Measurements from ENCODE around the gene EFCAB6. TPM values are rescaled to one million over a fixed set of nuclear protein-coding genes. Genes with fewer than 3 reads are reported as not detected.

The EFCAB6 gene
- total RNA-seq, 1 experiment from 2014 or later, result 0.40 TPM

GRCh38 chr22:43630451-43630850, 181.7 kb downstream of the EFCAB6 start:
- no TSS peak for BruUV-seq (replicated peaks)
- no peak for DNase-seq (ENCODE audit: unreplicated experiment)
- POLR2A ChIA-PET, result no interaction called here
- no peak for TF ChIP-seq CTCF (IDR thresholded peaks at IDR 0.05; ENCODE audit: unreplicated experiment)
- no peak overlapping the region for H3K4me3 Mint-ChIP-seq (ENCODE audit: unreplicated experiment)
- peaks cover 39% of the 10 kb centered on the region for H3K27me3 Mint-ChIP-seq (ENCODE audit: insufficient read depth, unreplicated experiment)
- H3K9me3 Mint-ChIP-seq (ENCODE audit: unreplicated experiment), result no peaks in the 10 kb centered on the region
- no peaks in the 10 kb centered on the region for H3K4me1 Mint-ChIP-seq (ENCODE audit: insufficient read depth, unreplicated experiment)
- intact Hi-C loops (cut with micrococcal nuclease), result no loop called here
- H3K27ac Mint-ChIP-seq (ENCODE audit: low read depth, unreplicated experiment), result no peak overlapping the region
- CTCF ChIA-PET, result no interaction called here
- no peaks in the 10 kb centered on the region for H3K36me3 Mint-ChIP-seq (ENCODE audit: insufficient read depth, unreplicated experiment)

- BruUV-seq (replicated peaks), result no TSS peak
- POLR2A ChIA-PET, result no interaction called here
Measured at GRCh38 chr22:43628250-43628649, 183.9 kb downstream of the EFCAB6 start.

GRCh38 chr22:43627485-43628213, 184.5 kb downstream of the EFCAB6 start:
- CTCF ChIA-PET, result no interaction called here
- no peak overlapping the region for H3K4me3 Mint-ChIP-seq (ENCODE audit: unreplicated experiment)
- POLR2A ChIA-PET, result no interaction called here
- DNase-seq (ENCODE audit: unreplicated experiment), result no peak
- H3K4me1 Mint-ChIP-seq (ENCODE audit: insufficient read depth, unreplicated experiment), result peaks cover 6% of the 10 kb centered on the region
- no TSS peak for BruUV-seq (replicated peaks)
- TF ChIP-seq CTCF (IDR thresholded peaks at IDR 0.05; ENCODE audit: unreplicated experiment), result no peak
- no peaks in the 10 kb centered on the region for H3K36me3 Mint-ChIP-seq (ENCODE audit: insufficient read depth, unreplicated experiment)
- H3K27me3 Mint-ChIP-seq (ENCODE audit: insufficient read depth, unreplicated experiment), result peaks cover 36% of the 10 kb centered on the region
- intact Hi-C loops (cut with micrococcal nuclease), result no loop called here
- no peak overlapping the region for H3K27ac Mint-ChIP-seq (ENCODE audit: low read depth, unreplicated experiment)
- H3K9me3 Mint-ChIP-seq (ENCODE audit: unreplicated experiment), result peaks cover 6% of the 10 kb centered on the region

More at GRCh38 chr22:43628250-43628649, 183.9 kb downstream of the EFCAB6 start:
- Mint-ChIP-seq H3K4me3 (ENCODE audit: unreplicated experiment) (no peak overlapping the region), H3K27ac (ENCODE audit: low read depth, unreplicated experiment) (no peak overlapping the region), H3K36me3 (ENCODE audit: insufficient read depth, unreplicated experiment) (no peaks in the 10 kb centered on the region), H3K27me3 (ENCODE audit: insufficient read depth, unreplicated experiment) (peaks cover 36% of the 10 kb centered on the region), H3K9me3 (ENCODE audit: unreplicated experiment) (peaks cover 6% of the 10 kb centered on the region), H3K4me1 (ENCODE audit: insufficient read depth, unreplicated experiment) (peaks cover 6% of the 10 kb centered on the region)
- no peak for DNase-seq (ENCODE audit: unreplicated experiment)
- CTCF ChIA-PET, result no interaction called here
- intact Hi-C loops (cut with micrococcal nuclease), result no loop called here
- no peak for TF ChIP-seq CTCF (IDR thresholded peaks at IDR 0.05; ENCODE audit: unreplicated experiment)

GRCh38 chr22:43625242-43625641, 186.9 kb downstream of the EFCAB6 start:
- ChIA-PET POLR2A (no interaction called here), CTCF (no interaction called here)
- BruUV-seq (replicated peaks), result no TSS peak
- no peak overlapping the region for H3K4me3 Mint-ChIP-seq (ENCODE audit: unreplicated experiment)
- TF ChIP-seq CTCF (IDR thresholded peaks at IDR 0.05; ENCODE audit: unreplicated experiment), result no peak
- H3K27ac Mint-ChIP-seq (ENCODE audit: low read depth, unreplicated experiment), result no peak overlapping the region
- intact Hi-C loops (cut with micrococcal nuclease), result no loop called here
- peak; percentile 65 for DNase-seq (ENCODE audit: unreplicated experiment)
- no peaks in the 10 kb centered on the region for H3K36me3 Mint-ChIP-seq (ENCODE audit: insufficient read depth, unreplicated experiment)
- H3K4me1 Mint-ChIP-seq (ENCODE audit: insufficient read depth, unreplicated experiment), result peaks cover 6% of the 10 kb centered on the region
- peaks cover 6% of the 10 kb centered on the region for H3K9me3 Mint-ChIP-seq (ENCODE audit: unreplicated experiment)
- H3K27me3 Mint-ChIP-seq (ENCODE audit: insufficient read depth, unreplicated experiment), result peaks cover 21% of the 10 kb centered on the region

Data from MCF 10A (cell line).